ENCODE measurements around the gene CLIP2.
"Not testable (repeated sequence)": the region's sequence is repeated elsewhere in the genome, so short reads cannot be mapped to it uniquely, and the experiment has no call there.

CLIP2 gene

DNA sequence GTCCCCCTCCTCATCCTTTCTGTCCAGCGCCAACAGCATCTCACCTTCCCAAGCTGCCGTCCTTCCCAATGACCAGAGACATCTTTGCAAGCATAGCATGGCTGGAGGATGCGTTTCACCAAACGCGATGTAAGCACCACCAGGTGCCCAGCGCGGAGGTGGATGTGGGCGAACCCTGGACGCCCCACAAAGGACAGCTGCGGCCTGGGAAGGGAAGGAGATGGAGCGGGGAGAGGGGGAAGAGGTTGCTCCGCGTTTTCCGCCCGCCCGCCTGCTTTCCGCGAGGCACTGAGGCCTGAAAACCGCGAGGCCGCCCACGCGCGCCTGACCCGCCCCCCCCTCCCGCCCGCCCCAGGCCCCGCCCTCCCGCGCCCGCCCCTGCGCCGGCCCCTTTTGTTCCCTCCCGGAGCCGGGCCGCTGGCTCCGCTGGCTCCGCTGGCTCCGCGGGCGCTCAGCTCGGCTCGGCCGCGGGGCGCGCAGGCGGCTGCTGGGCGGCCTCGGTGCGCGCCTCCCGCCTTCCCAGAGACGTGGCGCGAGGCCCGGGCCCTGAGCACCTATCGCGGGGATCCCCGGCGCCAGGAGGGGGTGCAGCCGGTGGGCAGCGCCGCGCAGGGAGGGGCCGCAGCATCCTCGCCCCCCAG lies at the start of gene CLIP2:
TSS of gene CLIP2 (plus strand) at position 390 of the 641 bp plus-strand sequence. CDS start 28,140 bp downstream, outside the sequence.
- DNase-seq = peak; percentile 71

DNA sequence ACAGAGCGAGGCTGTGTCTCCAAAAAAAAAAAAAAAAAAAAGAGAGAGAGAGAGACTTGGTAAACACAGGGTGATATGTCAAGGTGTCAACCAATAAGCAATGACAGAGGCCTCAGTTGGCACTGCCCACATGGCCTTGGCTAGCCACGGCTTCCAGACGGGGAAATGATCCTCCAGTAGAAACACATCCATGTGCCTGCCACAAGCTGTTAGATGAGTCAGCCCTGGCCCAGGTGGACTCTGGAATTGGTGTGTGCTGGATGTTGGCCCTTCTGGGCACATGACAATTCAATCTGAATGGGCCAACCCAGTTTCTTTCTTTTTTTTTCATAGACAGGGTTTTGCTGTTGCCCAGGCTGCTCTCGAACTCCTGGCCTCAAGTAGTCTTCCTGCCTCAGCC lies 48.7 kb upstream of the CLIP2 start:
- DNase-seq = no peak

DNA sequence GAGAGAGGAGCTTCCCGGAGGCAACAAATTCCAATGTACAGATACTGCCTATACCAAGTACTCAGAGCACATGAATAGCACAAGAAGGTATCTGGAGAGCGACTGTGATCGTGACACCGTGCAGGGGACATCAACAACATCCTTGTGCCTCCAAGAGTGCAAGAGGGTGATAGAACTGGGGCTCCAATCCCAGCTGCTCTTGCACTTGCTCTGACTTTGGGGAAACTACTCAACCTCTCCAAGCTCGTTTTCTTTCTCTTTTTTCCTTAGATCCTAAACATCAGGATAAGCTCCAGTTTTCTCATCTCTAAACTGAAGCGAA lies 47.1 kb upstream of the CLIP2 start:
- no peak for DNase-seq

DNA sequence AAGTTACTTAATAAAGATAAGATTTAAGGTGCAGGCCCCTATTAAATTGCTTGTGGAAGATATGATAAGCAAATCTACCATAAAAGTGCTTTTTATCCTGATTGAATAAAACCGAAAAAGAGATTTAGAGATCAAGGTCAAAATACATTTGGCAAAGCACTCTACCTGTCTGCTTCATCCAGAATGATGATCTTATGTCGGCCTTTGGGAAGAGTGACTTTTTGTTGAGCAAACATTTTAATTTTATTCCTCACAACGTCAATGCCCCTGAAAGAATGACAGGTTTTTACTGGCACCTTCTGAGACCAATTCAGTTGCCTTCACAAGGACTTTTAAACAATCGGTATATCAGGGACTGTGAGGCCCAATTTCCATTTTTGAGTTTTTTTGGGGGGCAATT lies 42.7 kb upstream of the CLIP2 start:
- no peak for DNase-seq

DNA sequence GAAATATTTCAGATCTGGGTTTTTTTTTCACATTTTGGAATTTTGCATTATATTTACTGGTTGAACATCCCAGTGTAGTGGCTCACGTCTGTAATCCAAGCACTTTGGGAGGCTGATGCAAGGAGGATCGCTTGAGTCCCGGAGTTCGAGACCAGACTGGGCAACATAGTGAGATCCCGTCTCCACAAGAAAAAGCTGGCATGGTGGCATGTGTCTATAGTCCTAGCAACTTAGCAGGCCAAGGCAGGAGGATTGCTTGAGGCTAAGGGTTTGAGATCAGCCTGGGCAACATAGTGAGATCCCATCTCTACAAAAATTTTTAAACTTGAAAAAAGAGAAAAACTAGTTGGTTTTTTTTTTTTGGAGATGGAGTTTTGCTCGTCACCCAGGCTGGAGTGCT lies 41.1 kb upstream of the CLIP2 start:
- DNase-seq = no peak

DNA sequence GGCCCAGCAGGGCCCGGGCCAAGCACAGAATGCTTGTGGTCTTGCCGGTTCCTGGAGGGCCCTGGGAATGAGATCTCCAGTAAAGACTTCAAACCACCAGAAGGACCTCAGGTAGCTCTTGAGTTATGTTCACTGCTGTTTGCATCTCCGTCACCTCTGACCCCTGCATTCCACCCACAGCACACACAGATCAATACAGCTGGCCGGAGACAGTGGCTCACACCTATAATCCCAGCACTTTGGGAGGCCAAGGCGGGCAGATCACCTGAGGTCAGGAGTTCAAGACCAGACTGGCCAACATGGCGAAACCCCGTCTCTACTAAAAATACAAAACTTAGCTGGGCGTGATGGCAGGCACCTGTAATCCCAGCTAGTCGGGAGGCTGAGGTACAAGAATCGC lies 40.1 kb upstream of the CLIP2 start:
- DNase-seq = not testable (repeated sequence)

DNA sequence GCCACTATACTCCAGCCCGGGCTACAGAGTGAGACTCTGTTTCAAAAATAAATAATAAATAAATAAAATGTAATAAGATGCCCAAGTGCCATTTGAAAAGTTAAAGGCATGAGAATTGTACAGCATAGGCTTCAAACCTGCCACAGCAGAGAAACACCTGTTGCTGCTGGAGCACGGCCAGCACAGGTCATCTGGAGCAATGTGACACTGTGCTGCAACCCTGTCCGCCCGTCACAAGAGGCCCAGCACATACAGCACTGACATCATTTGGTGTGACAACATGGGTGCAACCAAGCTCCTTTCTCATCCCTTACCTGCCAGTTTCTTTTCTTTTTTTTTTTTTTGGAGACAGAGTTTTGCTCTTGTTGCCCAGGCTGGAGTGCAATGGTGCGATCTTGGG lies 36.3 kb upstream of the CLIP2 start:
- DNase-seq = no peak

DNA sequence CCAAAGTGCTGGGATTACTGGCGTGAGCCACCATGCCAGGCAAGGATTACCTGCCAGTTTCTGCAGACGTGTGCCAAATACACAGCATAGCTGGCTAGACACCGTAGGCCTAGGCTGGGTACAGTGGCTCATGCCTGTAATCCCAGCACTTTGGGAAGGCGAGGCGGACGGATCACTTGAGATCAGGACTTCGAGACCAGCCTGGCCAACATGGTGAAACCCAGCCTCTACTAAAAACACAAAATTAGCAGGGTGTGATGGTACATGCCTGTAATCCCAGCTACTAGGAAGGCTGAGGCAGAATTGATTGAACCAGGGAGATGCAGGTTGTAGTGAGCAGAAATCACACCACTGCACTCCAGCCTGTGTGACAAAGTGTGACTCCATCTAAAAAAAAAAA lies 35.9 kb upstream of the CLIP2 start:
- DNase-seq = no peak

DNA sequence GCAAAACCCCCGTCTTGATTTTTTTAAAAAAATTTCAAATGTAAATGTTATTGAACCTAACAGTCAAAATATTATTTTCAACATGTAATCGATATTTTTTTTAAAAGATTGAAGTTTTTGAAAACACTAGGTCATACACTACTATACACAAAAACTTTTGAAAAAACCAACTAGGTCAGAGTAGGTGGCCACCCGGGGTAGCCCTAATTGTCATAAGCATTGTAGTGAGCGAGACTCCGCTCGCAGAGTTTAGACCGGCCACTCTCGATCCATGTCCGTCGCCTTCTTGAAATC lies 35.4 kb upstream of the CLIP2 start:
- no peak for DNase-seq

DNA sequence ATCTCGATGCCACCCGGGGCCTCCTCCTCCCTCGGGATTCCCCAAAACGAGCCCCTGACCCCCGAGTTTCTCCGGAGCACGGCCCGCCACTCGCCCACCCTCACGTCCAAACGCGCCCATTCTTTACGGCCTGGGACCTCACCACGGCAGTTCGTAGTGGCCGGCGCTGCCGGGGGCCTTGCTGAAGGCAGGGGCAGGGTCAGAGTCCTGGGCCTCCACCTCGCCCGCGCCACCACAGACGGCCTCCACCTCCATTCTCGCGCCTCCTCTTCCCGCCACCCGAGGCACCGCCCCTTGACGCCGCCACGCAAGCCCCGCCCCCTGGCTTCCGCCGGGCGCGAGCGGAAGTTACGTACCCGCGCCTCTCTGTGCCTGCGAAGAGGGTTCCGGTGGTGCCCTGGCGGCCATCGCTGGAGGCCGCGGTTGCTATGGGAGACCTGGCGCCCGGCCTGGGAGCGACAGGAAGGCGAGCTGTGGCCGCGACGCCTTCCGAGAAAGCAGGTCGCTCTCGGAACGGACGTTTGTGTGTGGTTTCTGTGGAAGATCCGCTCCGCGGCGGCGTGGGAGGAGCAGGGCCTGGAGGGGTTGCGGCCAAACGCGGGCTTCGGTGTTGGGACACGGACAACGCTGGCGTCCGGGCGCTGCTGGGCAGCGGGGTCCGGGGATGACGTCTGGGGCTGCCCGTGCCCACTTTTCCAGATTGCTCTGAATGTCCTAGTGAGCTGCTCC lies 34.9 kb upstream of the CLIP2 start, which contains the start of gene RFC2:
TSS of gene RFC2 (minus strand) at position 271 of the 729 bp plus-strand sequence. CDS start at position 255, 16 bp downstream.
- DNase-seq = peak; percentile 96

DNA sequence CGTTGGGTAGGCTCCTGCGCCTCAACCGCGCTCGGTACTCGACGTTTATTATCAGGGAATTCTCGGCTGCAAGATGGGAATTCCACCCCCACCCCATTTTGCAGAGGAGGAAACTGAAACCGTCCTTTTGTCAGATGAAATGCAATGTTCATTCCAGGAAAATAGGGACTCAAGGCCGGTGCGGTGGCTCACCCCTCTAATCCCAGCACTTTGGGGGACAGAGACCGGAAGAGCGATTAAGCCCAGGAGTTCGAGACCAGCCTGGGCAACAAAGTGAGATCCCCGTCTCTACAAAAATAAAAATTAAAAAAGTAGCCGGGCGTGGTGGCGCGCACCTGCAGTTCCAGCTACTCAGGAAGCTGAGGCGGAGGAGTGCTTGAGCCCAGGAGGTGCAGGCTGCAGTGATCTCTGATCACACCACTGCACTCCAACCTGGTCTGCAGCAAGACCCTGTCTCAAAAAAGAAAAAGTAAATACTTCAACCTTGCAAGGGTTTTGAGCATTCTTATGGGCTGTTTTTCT lies 34.3 kb upstream of the CLIP2 start:
- DNase-seq = no peak

DNA sequence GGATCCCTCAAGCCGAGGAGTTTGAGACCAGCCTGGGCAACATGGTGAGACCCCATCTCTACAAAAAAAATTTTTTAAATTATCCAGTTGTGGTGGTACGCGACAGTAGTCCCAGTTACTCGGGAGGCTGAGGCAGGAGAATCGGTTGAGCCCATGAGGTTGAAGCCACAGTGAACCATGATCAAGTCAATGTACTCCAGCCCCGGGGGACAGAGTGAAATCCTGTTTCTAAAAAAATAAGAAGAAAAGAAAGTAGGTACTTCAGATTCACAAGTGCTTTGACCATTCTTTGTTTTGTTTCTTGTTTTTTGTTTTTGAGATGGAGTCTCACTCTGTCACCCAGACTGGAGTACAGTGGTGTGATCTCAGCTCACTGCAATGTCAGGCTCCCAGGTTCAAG lies 33.7 kb upstream of the CLIP2 start:
- not testable (repeated sequence) for DNase-seq

DNA sequence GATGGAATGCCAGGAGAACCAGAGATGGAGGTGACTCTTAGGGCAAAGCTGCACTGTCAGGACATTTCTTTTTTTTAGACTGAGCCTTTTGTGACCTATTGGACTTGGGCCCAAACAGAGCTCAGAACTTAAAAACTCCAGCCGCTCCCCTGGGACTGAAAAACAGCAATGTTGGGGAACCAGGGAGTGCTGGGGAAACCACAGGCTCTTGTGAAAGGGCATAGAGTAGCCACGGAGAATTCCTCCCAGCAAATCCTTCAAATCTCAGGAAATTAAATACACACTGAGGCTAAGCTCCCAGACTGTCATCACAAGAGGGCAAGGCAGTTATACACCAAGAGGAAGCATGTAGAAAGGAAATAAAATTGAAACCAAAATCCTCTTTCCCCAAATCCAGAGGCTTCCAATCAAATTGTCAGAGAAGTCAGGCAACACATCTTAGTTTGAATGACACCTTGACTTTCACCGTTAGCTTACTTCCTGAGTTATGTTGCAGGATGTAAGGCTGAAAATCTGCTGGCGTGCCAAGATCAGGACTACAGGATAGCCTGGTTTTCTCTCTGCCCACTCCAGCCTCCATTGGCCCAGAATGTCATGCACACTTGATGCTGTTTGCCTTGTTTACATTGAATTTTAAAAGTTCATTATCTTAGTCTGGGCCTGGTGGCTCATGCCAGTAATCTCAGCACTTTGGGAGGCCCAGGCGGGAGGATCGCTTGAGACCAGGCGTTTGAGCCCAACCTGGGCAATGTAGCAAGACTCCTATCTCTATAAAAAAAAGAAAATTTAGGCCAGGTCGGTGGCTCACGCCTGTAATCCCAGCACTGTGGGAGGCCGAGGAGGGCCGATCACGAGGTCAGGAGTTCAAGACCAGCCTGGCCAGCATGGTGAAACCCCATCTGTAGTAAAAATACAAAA lies 32.5 kb upstream of the CLIP2 start:
- DNase-seq = no peak

DNA sequence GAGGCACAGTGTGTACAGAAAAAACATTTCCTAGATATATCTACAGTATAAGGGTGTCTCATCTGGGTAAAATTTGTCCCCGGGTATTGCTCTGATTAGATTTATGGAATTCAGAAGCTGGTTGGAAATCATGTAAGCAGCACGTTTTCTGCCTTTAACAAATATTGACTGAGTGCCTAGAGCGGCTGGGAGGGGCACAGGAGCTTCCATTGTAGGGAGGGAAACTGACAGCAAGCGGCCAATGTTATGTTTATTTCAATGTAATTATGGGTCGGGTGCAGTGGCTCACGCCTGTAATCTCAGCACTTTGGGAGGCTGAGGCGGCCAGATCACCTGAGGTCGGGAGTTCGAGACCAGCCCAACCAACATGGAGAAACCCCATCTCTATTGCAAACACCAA lies 30.6 kb upstream of the CLIP2 start:
- no peak for DNase-seq

DNA sequence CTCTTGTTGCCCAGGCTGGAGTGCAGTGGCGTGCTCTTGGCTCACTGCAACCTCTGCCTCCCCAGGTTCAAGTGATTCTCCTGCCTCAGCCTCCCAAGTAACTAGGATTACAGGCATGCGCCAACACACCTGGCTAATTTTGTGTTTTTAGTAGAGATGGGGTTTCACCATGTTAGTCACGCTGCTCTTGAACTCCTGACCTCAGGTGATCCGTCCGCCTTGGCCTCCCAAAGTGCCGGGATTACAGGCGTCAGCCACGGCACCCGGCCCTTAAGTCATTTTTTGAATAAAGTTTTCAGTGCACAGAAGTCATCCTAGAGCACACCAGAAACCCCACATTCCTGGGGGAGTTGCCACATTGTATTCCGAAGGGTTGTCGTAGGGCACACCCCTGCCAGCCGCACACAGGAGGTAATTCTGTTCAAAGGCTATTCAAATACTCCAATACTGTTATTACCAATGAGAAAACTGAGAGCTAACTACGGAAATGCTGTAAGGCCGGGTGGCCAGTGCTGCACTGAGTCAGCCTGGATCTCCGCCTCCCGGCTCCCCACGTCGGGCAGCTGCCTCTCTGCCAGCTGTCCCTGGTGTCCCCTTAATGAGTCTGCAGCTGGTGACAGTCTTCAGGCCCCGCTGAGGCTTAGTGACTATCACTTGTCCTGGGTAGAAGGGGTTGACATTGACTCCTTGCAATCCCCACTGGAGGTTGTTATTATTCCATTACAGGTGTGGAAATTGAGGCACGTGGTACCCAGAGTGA lies 26.4 kb upstream of the CLIP2 start:
- DNase-seq = no peak

DNA sequence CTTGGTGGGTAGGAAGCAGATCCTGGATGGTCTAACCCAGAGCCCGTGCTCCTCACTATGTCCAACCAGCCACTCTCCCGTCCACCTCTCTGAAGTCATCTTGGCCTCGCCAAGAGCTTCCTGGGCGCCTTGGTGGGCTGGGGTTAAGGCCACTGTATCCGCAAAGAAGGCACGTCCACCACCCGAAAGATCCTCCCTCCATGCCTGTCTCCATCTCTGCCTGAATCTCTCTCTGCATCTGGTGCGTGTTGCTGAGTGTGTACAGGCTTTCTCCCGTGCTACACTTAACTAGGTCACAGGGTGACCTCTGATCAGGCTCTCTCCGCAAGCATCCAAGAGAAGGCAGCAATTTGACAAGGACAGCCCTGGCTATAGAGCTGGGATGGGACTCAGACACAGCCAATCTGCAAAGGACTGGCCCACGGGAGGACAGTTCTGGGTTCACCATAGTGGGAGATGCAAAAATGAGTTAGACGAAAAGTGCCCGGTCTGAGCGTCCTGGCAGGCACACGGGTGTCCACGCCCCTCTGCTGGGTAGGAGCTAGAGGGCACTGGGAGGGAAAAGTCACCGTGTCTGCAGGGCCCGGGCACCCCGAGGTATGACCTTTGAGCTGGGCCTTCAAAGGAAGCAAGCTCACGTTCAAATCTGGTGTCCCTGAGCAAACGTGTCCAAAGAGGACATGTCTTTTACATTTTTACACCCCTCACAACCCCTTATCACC lies 25.6 kb upstream of the CLIP2 start:
- DNase-seq = no peak

DNA sequence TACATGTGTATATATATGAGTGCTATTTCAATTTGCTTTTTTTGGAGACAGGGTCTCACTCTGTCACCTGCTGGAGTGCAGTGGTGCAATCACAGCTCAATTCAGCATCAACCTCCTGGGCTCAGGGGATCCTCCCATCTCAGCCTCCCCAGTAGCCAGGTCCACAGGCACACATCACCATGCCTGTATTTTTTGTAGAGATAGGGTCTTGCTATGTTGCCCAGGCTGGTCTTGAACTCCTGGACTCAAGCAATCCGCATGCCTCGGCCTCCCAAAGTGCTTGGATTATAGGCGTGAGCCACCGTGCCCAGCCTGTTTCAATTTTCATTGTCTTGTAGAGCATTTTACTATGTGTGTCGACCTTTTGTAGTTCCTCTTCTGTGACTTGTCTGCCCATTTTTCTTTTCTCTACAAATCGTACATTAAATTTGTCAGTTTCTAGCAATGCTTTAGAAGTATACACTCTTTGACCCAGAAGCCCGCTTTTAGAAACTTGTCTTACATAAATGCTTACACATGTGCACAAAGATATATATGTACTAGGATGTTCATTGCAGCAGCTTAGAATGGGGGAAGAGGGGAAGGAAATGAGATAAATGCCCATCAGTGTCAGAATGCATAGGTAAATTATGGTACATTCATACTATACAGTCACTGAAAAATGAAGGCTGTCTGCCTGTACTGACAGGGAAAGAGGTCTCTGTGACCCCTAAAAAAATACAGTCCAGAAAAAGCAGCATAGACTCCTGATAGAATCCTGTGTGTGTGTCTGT lies 22.8 kb upstream of the CLIP2 start:
- DNase-seq = no peak

DNA sequence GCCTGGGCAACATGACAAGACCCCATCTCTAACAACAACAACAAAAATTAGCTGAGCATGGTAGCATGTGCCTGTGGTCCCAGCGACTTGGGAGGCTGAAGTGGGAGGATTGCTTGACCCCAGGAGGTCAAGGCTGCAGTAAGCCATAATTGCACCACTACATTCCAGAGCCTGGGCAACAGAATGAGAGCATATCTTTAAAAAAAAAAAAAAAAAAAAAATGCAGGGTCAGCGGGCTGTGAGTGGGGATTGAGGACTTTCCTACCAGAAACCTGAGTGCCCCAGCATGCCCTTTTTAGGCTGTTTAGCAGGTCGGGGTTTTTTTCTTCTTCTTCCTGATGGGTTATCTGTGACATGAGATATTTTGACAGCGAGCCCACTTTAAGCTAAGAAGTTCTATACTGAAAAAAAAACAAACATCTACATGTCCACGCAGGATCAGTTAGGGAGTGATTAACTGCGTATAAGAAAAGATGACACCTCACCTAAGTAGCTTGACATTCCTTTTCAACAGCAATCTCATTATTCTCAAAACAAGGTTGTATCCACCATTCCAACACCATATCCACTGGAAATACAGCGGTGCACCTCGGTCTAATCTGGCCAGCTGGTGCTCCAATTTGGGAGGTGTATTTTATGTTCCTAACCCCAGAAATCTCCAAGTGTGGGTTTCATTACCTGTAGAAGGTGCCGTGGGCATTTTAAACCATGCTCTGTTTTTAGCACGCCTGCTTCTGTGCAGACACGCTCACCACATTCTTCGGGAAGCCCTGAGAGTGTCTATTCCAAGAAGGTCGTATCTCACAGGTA lies 21.2 kb upstream of the CLIP2 start:
- no peak for DNase-seq

DNA sequence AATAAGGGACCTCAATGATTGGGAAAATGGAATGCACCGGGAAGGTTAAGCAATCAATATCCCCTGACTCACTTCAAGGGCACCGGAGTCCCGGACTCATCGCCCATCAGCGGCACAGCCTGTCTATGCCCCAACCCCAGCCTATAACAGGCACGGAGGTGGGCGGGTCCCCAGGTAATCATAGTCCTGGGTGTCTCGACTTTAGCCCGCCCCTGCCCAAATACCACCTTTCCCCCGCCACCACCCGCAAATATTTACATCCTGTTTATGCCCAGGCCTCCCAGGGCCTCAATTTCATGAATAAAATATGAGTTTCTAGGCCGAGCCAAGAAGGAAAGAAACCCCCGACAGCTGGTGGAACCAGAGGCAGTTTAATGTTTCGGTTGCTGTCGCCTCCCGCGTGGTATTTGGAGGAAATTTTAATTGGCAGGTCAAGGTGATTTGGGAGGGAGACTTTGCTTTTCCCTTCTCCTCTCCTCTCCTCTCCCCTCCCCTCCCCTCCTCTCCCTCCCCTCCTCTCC lies 19.4 kb upstream of the CLIP2 start:
- DNase-seq = peak; percentile 35

DNA sequence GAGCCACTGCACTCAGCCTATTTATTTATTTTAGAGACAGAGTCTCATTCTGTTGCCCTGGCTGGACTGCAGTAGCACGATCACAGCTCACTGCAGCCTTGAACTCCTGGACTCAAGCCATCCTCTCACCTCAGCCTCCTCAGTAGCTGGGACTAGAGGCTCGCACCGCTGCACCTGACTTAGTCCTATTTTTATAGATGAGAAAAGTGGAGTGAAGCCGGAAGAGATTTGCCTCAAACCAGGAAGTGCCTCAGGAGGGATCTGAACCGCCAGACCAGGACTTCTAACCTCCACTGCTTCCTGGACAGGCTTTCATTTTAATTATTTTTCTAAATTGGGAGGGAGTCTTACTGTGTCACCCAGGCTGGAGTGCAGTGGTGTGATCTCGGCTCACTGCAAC lies 17.5 kb upstream of the CLIP2 start:
- no peak for DNase-seq
